GM23338 (cell line): ENCODE measurements around the gene PALLD. TPM values are rescaled to one million over a fixed set of nuclear protein-coding genes. Genes with fewer than 3 reads are reported as not detected.

ENCODE experiments used
- ATAC-seq: fragments of 200-7000 bp; cut with Tn5 transposase; 3 replicates; pipeline ENCODE4 v1.9.1; 2020
- DNase-seq: peaks from one replicate; pipeline ENCODE4 v3.0.0-alpha.2; 2015; ENCODE audit warnings: low spot score
- H2AFZ ChIP-seq: fragments of 200-600 bp; sonication (generic); 2 replicates; pipeline ENCODE4 v1.8.0; 2016; ENCODE audit warnings: antibody characterized with exemption, mild to moderate bottlenecking, moderate library complexity
- H3F3A ChIP-seq: fragments of 200-600 bp; sonication (generic); replicated peaks from 2 replicates; pipeline ENCODE4 v1.8.0; 2017; ENCODE audit warnings: antibody characterized with exemption, mixed run types, low read depth
- H3K27ac ChIP-seq: fragments of 200-600 bp; sonication (generic); 2 replicates; pipeline ENCODE4 v1.6.1; 2016; ENCODE audit warnings: low read depth
- H3K27me3 ChIP-seq: fragments of 200-600 bp; sonication (generic); 2 replicates; pipeline ENCODE4 v1.8.0; 2016; ENCODE audit warnings: mild to moderate bottlenecking, mixed run types, moderate library complexity; ENCODE audit not compliant: insufficient read depth
- H3K36me3 ChIP-seq: fragments of 200-600 bp; sonication (generic); 2 replicates; pipeline ENCODE4 v1.8.0; 2016; ENCODE audit warnings: mild to moderate bottlenecking; ENCODE audit not compliant: insufficient read depth
- H3K4me1 ChIP-seq: fragments of 200-600 bp; sonication (generic); 2 replicates; pipeline ENCODE4 v1.8.0; 2016; ENCODE audit warnings: mild to moderate bottlenecking, moderate library complexity; ENCODE audit not compliant: insufficient read depth
- H3K4me2 ChIP-seq: fragments of 200-600 bp; sonication (generic); 2 replicates; pipeline ENCODE4 v1.7.1; 2017; ENCODE audit warnings: mixed run types
- H3K4me3 ChIP-seq: fragments of 200-600 bp; sonication (generic); 2 replicates; pipeline ENCODE4 v1.6.1; 2016; ENCODE audit warnings: mixed run types
- H3K79me2 ChIP-seq: fragments of 200-600 bp; sonication (generic); replicated peaks from 2 replicates; pipeline ENCODE4 v1.8.0; 2017; ENCODE audit warnings: mild to moderate bottlenecking; ENCODE audit not compliant: insufficient read depth
- H3K9me2 ChIP-seq: fragments of 200-600 bp; sonication (generic); 2 replicates; pipeline ENCODE4 v1.8.0; 2017; ENCODE audit not compliant: insufficient read depth
- H4K20me1 ChIP-seq: fragments of 200-600 bp; sonication (generic); replicated peaks from 2 replicates; pipeline ENCODE4 v1.8.0; 2017; ENCODE audit warnings: mild to moderate bottlenecking; ENCODE audit not compliant: insufficient read depth
- H3K27ac Mint-ChIP-seq: 2 replicates; pipeline ENCODE4 v1.8.0; 2020; ENCODE audit warnings: inconsistent platforms, mild to moderate bottlenecking, moderate library complexity, mixed read lengths
- H3K27me3 Mint-ChIP-seq: 3 replicates; pipeline ENCODE4 v1.8.0; 2022; ENCODE audit warnings: low read depth, mild to moderate bottlenecking, moderate library complexity, mixed read lengths, inconsistent platforms; ENCODE audit not compliant: insufficient read depth, poor library complexity
- H3K36me3 Mint-ChIP-seq: 3 replicates; pipeline ENCODE4 v1.8.0; 2021; ENCODE audit warnings: low read depth, mild to moderate bottlenecking, inconsistent platforms, moderate library complexity, mixed read lengths
- H3K4me1 Mint-ChIP-seq: 3 replicates; pipeline ENCODE4 v1.8.0; 2020; ENCODE audit warnings: mild to moderate bottlenecking, inconsistent platforms, mixed read lengths
- H3K4me3 Mint-ChIP-seq: 3 replicates; pipeline ENCODE4 v1.8.0; 2021; ENCODE audit warnings: moderate library complexity, mild to moderate bottlenecking, inconsistent platforms, mixed read lengths
- H3K9me3 Mint-ChIP-seq: 3 replicates; pipeline ENCODE4 v1.8.0; 2020; ENCODE audit warnings: moderate library complexity, mild to moderate bottlenecking, inconsistent platforms, mixed read lengths
- CREB1 ChIP-seq: fragments of 250-450 bp; sonication (Bioruptor Pico); IDR thresholded peaks from 2 replicates; pipeline ENCODE4 v1.5.0; 2020; ENCODE audit warnings: low read depth, mild to moderate bottlenecking, moderate library complexity
- CTCF ChIP-seq, 2 experiments: fragments of 200-600 bp in 1 of 2; sonication (generic) in 1 of 2; conservative IDR thresholded peaks; 2 replicates each; pipeline versions ENCODE4 v1.5.1 to v1.6.1; 2016 to 2017; ENCODE audit warnings: antibody characterized with exemption in 2 of 2, low read depth in 2 of 2, mild to moderate bottlenecking in 2 of 2, moderate library complexity in 1 of 2
- EZH2 ChIP-seq: fragments of 200-600 bp; sonication (generic); IDR thresholded peaks from one replicate; pipeline ENCODE4 v1.8.0; 2017; ENCODE audit warnings: antibody characterized with exemption, mild to moderate bottlenecking, low read depth; ENCODE audit not compliant: unreplicated experiment
- EZH2phosphoT487 ChIP-seq: fragments of 200-600 bp; sonication (generic); IDR thresholded peaks from one replicate; pipeline ENCODE4 v1.8.1; 2018; ENCODE audit warnings: antibody characterized with exemption; ENCODE audit not compliant: unreplicated experiment
- POLR2AphosphoS5 ChIP-seq: IDR thresholded peaks from 2 replicates; pipeline ENCODE4 v1.6.1; 2016; ENCODE audit warnings: antibody characterized with exemption, low read depth
- REST ChIP-seq: IDR thresholded peaks from one replicate; pipeline ENCODE4 v1.6.1; 2018; ENCODE audit warnings: antibody characterized with exemption; ENCODE audit not compliant: unreplicated experiment
- STAT1 ChIP-seq: IDR thresholded peaks from one replicate; pipeline ENCODE4 v1.6.1; 2016; ENCODE audit warnings: antibody characterized with exemption; ENCODE audit not compliant: unreplicated experiment
- ZNF114 ChIP-seq: fragments of 250-450 bp; sonication (Bioruptor Pico); IDR thresholded peaks from 2 replicates; pipeline ENCODE4 v1.5.0; 2020; ENCODE audit warnings: mild to moderate bottlenecking, moderate library complexity
- polyA plus RNA-seq: library from polyadenylated mRNA; unstranded; fragments of >200 nt; fragmentation: Nextera tagmentation; extraction: Ambion mirVana; gene quantifications from 2 replicates; pipeline ENCODE4 v1.2.1, GENCODE V29; 2016
- total RNA-seq: library from RNA; depleted of rRNA; stranded (reverse); fragments of >200 nt; shearing (Covaris generic); gene quantifications from 2 replicates; pipeline ENCODE4 v1.2.3, GENCODE V29; 2014
- TF ChIP-seq, protein P1 (sequence below): IDR thresholded peaks from 2 replicates; pipeline ENCODE4 v1.6.1; 2016; ENCODE audit warnings: antibody characterized with exemption

PALLD gene
- total and polyA plus RNA-seq, 2 experiments from 2014 or later, result 13.1 to 30.2 TPM

DNA sequence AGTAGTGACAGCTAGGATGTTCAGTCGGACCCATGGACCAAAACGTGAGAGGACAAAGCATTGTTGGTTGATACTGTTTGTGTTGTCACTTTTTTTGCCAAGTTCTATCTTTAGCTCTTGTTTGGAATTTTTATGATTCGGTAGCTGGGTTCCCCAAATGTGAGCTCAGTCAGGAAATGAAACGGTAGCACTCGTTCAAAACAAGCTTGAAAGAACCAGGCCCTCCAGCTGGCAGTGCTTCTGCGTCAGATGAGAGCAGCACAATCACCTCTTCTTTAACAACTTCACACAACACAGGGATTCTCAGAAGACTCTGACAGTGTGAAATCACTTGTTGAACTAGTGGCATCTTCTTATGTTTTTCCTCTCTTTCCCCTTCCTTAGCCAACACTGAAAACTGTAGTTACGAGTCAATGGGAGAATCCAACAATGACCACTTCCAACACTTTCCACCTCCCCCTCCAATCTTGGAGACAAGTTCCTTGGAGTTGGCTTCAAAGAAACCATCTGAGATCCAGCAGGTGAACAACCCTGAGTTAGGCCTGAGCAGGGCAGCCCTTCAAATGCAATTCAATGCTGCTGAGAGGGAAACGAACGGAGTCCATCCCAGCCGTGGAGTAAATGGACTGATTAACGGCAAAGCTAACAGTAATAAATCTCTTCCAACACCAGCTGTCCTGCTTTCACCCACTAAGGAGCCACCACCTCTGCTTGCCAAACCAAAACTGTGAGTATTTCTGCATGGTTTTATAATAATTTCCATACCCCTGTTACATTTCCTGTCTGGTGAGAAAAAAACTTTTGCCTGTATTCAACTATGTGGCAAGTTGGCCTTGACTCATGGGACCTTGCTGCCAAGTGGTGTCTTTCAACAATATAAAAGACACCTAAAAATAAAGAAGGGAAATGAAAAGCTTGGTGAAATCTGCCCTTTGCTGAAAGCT, 214.6 kb downstream of the PALLD start (continued):
- TF ChIP-seq CREB1 (CRISPR knock-in tag) (no peak), REST (no peak), EZH2phosphoT487 (no peak), STAT1 (no peak), ZNF114 (no peak), CTCF (conservative IDR thresholded peaks at IDR 0.05; ENCODE audit: low read depth in 2 of 2) (no peak), EZH2 (no peak), POLR2AphosphoS5 (no peak)
- TF ChIP-seq, protein P1, sequence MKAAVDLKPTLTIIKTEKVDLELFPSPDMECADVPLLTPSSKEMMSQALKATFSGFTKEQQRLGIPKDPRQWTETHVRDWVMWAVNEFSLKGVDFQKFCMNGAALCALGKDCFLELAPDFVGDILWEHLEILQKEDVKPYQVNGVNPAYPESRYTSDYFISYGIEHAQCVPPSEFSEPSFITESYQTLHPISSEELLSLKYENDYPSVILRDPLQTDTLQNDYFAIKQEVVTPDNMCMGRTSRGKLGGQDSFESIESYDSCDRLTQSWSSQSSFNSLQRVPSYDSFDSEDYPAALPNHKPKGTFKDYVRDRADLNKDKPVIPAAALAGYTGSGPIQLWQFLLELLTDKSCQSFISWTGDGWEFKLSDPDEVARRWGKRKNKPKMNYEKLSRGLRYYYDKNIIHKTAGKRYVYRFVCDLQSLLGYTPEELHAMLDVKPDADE, result no peak

- Histone ChIP-seq H3K27me3 (peaks cover 22% of the 10 kb centered on the region), H3K4me1 (peaks cover 14% of the 10 kb centered on the region), H3K36me3 (no peaks in the 10 kb centered on the region), H2AFZ (no peak overlapping the region), H3K79me2 (no peaks in the 10 kb centered on the region), H3K9me2 (0 out of 2 replicates have a peak, but pooled peaks cover 1% of the 10 kb centered on the region), H4K20me1 (no peaks in the 10 kb centered on the region), H3K4me3 (no peak overlapping the region), H3K27ac (no peak overlapping the region), H3K4me2 (no peak overlapping the region), H3F3A (no peaks in the 10 kb centered on the region)
- no peak overlapping the region for H3K4me3 Mint-ChIP-seq
- ATAC-seq (no peak), DNase-seq (no peak)
- H3K36me3 Mint-ChIP-seq, result no peaks in the 10 kb centered on the region
- no peaks in the 10 kb centered on the region for H3K9me3 Mint-ChIP-seq
- TF ChIP-seq STAT1 (no peak), CTCF (conservative IDR thresholded peaks at IDR 0.05; ENCODE audit: low read depth in 2 of 2) (no peak)
- H3K27me3 Mint-ChIP-seq, result no peaks in the 10 kb centered on the region
- no peak overlapping the region for H3K27ac Mint-ChIP-seq
- peaks cover 17% of the 10 kb centered on the region for H3K4me1 Mint-ChIP-seq
These were observed 215.6 kb downstream of the PALLD start for GRCh38 chr4:168712316-168712890.
